GM12873 (cell line): ENCODE measurements around the gene HOXA11.

ENCODE experiments used
- TF ChIP-seq, protein P1 (sequence below): IDR thresholded peaks from 2 replicates; pipeline ENCODE4 v1.5.1; 2012; ENCODE audit warnings: low read depth, mild to moderate bottlenecking, moderate library complexity, low read length, control low read depth; ENCODE audit not compliant: insufficient read depth; ENCODE audit errors: missing control alignments

The HOXA11 gene

DNA sequence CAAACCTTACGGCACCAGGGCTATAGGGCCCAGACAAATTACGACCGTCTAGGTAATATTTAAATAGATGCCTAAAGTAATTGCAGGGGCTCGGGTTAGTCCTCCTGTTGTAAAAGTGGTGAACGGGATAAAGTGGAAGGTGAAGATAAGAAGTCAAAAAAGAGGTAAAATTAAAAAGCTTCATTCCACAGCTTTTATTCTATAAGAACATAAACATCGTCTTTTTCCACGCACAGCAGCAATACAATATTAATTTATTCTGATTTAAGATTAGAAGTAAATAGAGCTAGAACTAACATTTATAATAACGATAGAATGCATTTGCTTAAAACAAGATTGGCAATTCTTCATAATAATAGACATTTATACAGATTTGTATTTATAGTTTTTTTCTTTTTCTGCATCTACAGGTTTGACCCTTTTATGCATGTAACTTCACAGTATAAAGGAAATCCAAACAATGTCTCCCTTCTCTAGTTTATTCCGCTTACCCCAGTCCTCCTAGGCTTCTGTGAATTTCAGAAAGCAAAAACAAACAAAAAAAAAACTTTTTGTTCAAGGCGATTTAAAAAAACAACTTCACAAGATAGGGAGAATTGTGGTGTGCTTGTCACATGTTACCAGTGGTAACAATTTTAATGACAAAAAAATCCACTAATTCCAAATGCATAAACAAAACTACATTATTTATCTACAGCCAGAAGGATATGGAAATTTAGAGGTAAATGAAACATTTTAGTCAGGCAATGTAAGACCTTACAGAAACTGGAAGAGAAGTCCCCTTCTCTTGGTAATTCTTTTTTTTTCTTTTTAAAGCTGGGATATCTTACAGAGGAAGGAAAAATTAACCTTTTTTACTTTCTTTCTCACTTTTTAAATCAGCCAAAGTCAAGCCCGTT, 14.4 kb downstream of the HOXA11 start:
- TF ChIP-seq, protein P1, sequence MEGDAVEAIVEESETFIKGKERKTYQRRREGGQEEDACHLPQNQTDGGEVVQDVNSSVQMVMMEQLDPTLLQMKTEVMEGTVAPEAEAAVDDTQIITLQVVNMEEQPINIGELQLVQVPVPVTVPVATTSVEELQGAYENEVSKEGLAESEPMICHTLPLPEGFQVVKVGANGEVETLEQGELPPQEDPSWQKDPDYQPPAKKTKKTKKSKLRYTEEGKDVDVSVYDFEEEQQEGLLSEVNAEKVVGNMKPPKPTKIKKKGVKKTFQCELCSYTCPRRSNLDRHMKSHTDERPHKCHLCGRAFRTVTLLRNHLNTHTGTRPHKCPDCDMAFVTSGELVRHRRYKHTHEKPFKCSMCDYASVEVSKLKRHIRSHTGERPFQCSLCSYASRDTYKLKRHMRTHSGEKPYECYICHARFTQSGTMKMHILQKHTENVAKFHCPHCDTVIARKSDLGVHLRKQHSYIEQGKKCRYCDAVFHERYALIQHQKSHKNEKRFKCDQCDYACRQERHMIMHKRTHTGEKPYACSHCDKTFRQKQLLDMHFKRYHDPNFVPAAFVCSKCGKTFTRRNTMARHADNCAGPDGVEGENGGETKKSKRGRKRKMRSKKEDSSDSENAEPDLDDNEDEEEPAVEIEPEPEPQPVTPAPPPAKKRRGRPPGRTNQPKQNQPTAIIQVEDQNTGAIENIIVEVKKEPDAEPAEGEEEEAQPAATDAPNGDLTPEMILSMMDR, result no peak

- TF ChIP-seq, protein P1, result no peak
Observed at GRCh38 chr7:27169658-27170425, 15.2 kb downstream of the HOXA11 start.

DNA sequence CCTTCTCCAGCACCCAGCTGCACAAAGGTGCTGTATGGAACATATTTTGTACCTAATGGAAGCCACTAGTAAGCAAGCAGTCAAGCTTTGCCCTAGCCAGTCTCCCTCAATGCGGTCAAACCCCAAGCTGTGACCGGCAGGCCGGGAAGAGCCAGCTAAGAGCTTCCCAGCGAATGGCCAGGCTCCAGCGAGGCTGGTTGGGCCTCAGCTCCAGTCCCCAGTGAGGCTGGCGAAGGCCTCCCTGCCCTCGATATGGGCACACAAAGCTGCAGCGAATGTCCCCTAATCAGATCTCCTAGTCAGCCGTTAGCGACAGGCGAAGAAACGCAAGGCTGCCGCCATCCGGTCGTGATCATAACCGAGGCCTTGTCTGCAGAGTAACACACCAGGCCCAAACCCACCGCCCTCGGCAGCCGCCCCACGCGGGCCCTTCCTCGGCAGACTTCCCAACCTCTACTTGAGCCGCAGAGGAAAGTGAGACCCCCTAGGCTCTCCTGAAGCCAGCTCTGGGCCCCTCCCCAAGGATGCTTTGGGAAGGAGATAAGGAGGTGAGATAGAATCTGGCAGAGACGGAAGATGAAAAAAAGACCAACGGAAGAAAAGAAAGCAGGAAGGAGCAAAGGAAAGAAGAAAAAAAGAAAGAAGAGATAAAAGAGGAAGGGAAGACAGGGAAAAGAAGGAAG, 16.6 kb downstream of the HOXA11 start:
- TF ChIP-seq, protein P1, result no peak

DNA sequence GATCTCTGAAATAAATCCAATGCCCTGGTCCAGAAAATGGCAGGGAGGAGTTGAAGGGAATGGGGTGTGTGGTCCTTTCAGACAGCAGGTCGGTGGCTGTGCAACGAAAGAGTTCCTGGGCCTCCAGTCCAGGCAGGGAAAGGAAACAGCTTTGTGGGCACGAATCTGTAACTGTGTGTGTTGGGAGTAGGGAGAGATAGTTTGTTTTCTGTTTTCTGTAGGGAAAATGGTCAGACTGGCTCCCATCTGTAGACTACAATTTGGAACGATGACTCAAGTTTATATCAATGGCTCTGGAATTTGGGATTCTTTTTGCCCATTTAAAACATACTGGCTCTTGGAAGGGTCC, 17.1 kb downstream of the HOXA11 start:
- TF ChIP-seq, protein P1, result no peak

DNA sequence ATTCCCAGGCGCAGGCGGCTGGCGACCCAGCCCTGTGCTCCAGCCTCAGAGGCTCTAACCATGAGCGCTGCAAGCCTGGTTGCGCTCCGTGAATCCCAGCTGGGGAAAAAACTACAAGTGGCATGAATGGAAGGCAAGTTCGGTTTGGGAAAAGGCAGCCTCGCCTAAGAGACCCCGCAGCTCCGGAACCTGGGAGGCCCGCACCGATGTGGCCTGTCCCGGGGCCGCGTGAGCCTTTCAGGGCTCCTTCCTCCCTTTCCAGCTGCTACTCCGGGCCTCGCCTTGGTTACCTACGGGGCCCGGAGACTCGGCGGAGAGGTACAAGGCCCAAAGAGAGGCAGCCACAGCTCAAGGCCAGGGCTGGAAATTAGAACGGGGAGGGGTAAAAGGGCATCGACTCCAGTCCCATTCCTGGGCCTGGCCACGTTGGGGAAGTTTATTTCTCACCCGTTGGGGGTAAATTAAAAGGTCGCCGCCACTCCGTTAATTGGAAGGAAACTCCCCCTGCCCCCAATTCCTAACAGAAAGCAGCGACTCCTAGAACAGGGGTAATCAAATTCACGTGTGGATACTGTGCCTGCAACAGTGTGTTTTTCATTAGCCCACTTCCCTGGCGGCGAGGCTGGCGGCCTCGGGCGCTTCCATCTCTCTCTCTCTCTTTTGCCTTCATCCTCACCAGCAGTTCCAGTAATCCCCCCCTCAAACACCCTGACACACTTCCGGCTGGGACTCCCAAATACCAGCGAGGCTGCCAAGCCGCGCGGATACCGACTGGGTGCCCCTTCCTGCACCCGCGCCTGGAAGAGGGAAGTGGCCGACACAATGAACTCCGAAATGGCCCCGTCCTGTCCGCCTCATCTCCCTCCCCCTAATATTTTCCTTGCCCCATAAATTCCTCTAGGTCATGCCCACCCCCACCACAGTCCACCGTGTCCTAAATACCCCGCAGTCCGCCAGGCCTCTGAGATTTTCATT, 18.2 kb downstream of the HOXA11 start:
- TF ChIP-seq, protein P1, result no peak

DNA sequence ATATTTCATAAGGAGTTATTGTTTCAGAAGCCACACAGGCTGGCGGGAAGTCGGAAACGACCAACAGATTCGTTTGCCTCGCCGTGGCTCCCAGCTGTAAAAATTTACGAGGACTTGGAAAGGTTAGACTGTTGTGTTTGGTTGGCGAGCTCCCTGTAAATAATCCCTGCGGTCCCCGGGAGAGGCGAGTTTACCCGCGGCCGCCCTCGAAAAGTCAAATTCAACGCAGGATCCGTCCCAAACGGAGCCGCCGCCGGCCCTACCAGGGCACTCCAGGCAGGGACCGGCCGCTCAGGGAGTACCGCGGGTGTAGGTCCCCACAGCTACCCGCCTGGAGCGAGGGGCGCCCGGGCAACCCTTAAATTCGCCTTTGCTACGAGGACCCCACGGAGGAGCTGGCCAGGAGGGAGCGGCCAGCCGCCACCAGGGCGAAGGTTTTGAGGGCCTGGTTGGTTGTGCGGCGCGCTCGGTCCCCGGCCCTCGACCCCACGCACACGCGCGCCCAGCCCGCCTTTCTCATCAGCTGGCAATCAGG, 19.0 kb downstream of the HOXA11 start:
- TF ChIP-seq, protein P1, result no peak
